Pancreas (tissue), 10 donors: ENCODE results near the gene MSLN. TPM values are rescaled to one million over a fixed set of nuclear protein-coding genes. Genes with fewer than 3 reads are reported as not detected.

Experiments
- ATAC-seq, 4 donors: fragments of 200-7000 bp; cut with Tn5 transposase; one replicate each; pipeline versions ENCODE4 v1.8.0 to v1.9.1; 2020; ENCODE audit warnings: mild to moderate bottlenecking in 4 of 4, moderate library complexity in 4 of 4
- DNase-seq, 6 donors: peaks; one replicate each; pipeline ENCODE4 v3.0.0-alpha.2; 2020
- FAIRE-seq: peaks from 2 replicates; lab custom pipeline; 2012; peaks lifted over from hg19 to GRCh38; lab: Jason Lieb, UNC
- H3K27ac ChIP-seq, 4 donors: fragments of 200-600 bp; sonication (generic); 1 replicate in 3 of 4; 2 replicates in 1 of 4; pipeline versions ENCODE4 v1.5.0 to v1.8.0; 2020
- H3K27me3 ChIP-seq, 4 donors: fragments of 200-600 bp; one replicate each; pipeline ENCODE4 v1.8.0; 2021
- H3K36me3 ChIP-seq, 3 donors: fragments of 200-600 bp; sonication (generic) in 1 of 3; one replicate each; pipeline versions ENCODE4 v1.5.0 to v1.8.0; 2020 to 2021
- H3K4me1 ChIP-seq, 3 donors: fragments of 200-600 bp; one replicate each; pipeline ENCODE4 v1.8.0; 2021
- H3K4me3 ChIP-seq, 4 donors: fragments of 200-600 bp; sonication (generic) in 2 of 4; one replicate each; pipeline versions ENCODE4 v1.5.0 to v1.8.0; 2020 to 2021
- H3K9me3 ChIP-seq, 4 donors: fragments of 200-600 bp; one replicate each; pipeline ENCODE4 v1.8.0; 2021
- WGBS, 2 donors: extraction: QIAGEN DNeasy Blood & Tissue Kit; methylation state at CpG; one replicate each; pipeline ENCODE4 v1.1.7; 2013; 5-methylcytosine and 5-hydroxymethylcytosine counted together
- intact Hi-C, 3 donors: fragments of 100-400 bp; cut with DNase I; formaldehyde crosslinking; loops; one replicate each; pipeline versions ENCODE4 v1.11.1 to v1.14.2; 2022
- polyA plus RNA-seq, 2 donors: library from polyadenylated mRNA; stranded (reverse); fragments of 200-250 nt; gene quantifications; one replicate each; pipeline ENCODE4 v1.2.3, GENCODE V29; 2013
- total RNA-seq, 6 donors: library from RNA; stranded (reverse); fragmentation: NEBNext Ultra II Directional in 4 of 6; extraction: Animal tissue kit (Norgen Biotek cat#: 25700) in 4 of 6; gene quantifications; one replicate each; pipeline versions ENCODE4 v1.2.1 to v1.2.4, GENCODE V29; 2021 to 2023
- TF ChIP-seq, protein P1 (sequence below), 4 donors: fragments of 200-600 bp; sonication (generic) in 3 of 4; IDR thresholded peaks; one replicate each; pipeline versions ENCODE4 v1.5.0 to v1.8.0; 2021; ENCODE audit warnings: antibody characterized with exemption in 4 of 4
- donor health status: healthy with polysubstance abuse.
- donor health status: DM: no; HTN: no; CAD: no; lungs with moderate emphysema.
- donor health status: DM: no; HTN: no; CAD: no.
- donor health status: control.
- donor health status: control.
- donor health status: Bipolar disorder and iron deficiency.
- donor health status: DM: yes; HTN: yes; CAD: no.
- donor health status: DM: no; HTN: no; CAD: no.
- donor health status: DM: no; HTN: no; CAD: no.
- donor health status: DM: yes; HTN: yes; CAD: no.

The MSLN gene
- total and polyA plus RNA-seq, 8 donors, result 0.35 to 4.6 (median 0.96) TPM; not detected in 1

DNA sequence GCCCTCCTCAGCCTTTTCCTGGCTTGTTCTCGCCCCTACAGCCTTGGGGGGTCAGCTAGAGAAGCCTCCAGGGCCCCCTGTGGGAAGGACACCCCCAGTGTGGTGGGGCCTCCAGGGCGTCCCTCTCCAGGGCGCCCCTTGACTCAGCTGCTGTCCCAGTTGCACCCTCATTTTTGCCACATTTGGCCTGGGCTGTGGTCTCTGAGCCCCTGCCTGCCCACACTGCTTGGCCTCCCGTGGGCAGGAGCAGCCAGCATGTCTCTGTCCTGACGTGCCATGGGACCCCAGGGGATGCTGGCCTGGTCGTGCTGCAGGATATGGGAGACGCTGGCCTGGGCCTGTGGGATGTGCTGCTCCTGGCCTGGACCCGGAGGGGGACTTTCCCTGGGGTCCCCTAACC is 32.9 kb downstream of the MSLN start:
- H3K4me3 ChIP-seq, result no peak overlapping the region
- ATAC-seq (no peak), DNase-seq (no peak), FAIRE-seq (no peak)
- intact Hi-C loops, result no loop called here
- H3K36me3 ChIP-seq, result no peaks in the 10 kb centered on the region
- no peaks in the 10 kb centered on the region for H3K9me3 ChIP-seq
- H3K27me3 ChIP-seq, result no peaks in the 10 kb centered on the region
- TF ChIP-seq, protein P1, sequence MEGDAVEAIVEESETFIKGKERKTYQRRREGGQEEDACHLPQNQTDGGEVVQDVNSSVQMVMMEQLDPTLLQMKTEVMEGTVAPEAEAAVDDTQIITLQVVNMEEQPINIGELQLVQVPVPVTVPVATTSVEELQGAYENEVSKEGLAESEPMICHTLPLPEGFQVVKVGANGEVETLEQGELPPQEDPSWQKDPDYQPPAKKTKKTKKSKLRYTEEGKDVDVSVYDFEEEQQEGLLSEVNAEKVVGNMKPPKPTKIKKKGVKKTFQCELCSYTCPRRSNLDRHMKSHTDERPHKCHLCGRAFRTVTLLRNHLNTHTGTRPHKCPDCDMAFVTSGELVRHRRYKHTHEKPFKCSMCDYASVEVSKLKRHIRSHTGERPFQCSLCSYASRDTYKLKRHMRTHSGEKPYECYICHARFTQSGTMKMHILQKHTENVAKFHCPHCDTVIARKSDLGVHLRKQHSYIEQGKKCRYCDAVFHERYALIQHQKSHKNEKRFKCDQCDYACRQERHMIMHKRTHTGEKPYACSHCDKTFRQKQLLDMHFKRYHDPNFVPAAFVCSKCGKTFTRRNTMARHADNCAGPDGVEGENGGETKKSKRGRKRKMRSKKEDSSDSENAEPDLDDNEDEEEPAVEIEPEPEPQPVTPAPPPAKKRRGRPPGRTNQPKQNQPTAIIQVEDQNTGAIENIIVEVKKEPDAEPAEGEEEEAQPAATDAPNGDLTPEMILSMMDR (IDR thresholded peaks at IDR 0.05), result no peak
- H3K27ac ChIP-seq, result no peak overlapping the region
- H3K4me1 ChIP-seq, result peaks cover 0 to 5% (median 0%) of the 10 kb centered on the region in 3 donors
- 76 to 92% methylated on average over 8 of the region's 8 CpGs for WGBS, 2 donors

DNA sequence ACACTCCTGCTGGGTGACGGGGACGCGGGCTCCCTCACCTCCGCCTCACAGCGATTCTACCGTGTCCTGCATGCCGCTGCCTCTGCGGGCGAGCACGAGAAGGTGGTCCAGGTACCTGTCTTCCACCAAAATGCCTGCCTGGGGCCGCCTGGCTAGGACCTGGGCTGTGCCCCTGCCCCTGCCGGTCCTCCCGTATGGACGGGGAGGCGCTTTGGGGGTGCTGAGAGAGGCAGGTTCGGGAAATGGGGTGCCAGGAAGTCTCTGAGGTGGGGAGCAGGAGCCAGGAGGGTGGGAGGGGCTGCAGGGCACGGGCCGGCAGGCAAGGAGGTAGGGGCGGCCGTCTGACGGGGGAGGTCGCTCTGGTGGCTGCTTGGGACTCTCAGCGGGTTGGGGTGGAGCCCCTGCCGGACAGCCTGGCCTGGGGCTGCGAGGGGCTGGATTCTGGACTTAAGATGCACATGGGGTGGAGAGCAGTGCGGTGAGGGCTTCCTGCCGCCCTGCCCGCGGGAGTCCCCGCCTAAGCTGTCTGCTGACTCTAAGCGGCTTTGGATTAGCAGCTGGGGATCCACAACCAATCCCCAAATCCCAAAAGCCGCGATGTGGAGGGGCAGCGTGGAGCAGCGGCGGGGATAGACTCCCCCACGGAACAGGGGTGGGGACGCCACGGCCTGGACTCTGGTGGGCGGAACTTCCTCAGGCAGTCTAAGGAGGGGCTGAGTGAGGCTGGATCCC is 33.7 kb downstream of the MSLN start:
- ATAC-seq, result no peak
- WGBS, 2 donors, result 91 to 94% methylated on average over 36 to 40 of the region's 40 CpGs
- no peaks in the 10 kb centered on the region for H3K36me3 ChIP-seq

DNA sequence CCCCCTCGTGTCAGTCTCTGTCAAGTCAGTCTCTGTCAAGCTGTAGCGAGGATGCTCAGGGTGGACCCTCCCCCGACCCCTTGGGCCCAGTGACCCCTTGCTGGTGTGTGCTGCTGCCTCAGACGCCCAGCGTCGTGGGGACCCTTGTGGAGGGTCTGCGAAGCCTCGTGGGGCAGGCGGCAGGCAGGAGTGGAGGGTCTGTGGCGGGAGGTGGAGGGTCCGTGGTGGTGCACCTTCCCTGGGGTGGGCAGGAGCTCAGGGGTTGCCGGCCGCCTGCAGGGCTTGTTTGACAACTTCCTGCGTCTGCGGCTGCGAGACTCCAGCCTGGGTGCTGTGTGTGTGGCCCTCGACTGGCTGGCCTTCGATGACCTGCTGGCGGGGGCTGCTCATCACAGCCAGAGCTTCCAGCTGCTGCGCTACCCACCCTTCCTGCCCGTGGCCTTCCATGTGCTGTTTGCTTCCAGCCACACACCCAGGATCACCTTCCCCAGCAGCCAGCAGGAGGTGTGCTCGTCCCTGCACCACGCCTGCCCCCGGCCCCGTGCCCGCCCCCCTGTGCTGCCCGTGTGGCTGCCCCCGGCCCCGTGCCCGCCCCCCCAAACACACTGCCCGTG is 34.4 kb downstream of the MSLN start:
- no peaks in the 10 kb centered on the region for H3K36me3 ChIP-seq
- TF ChIP-seq, protein P1 (IDR thresholded peaks at IDR 0.05), result no peak
- H3K27me3 ChIP-seq, result no peaks in the 10 kb centered on the region
- ATAC-seq (no peak), DNase-seq (no peak), FAIRE-seq (no peak)
- no peaks in the 10 kb centered on the region for H3K9me3 ChIP-seq
- H3K4me1 ChIP-seq, result no peaks in the 10 kb centered on the region
- no peak overlapping the region for H3K4me3 ChIP-seq
- WGBS, 2 donors, result 80 to 86% methylated on average over 26 to 31 of the region's 31 CpGs
- intact Hi-C loops, result no loop called here
- no peak overlapping the region for H3K27ac ChIP-seq

More for the DNA sequence above, 33.7 kb downstream of the MSLN start:
- Histone ChIP-seq H3K27me3 (no peaks in the 10 kb centered on the region), H3K9me3 (no peaks in the 10 kb centered on the region), H3K4me1 (peaks cover 0 to under 1% (median 0%) of the 10 kb centered on the region in 3 donors), H3K27ac (no peak overlapping the region), H3K4me3 (no peak overlapping the region)
- TF ChIP-seq, protein P1 (IDR thresholded peaks at IDR 0.05), result no peak
- DNase-seq (no peak), FAIRE-seq (no peak)
- intact Hi-C loops, result no loop called here

DNA sequence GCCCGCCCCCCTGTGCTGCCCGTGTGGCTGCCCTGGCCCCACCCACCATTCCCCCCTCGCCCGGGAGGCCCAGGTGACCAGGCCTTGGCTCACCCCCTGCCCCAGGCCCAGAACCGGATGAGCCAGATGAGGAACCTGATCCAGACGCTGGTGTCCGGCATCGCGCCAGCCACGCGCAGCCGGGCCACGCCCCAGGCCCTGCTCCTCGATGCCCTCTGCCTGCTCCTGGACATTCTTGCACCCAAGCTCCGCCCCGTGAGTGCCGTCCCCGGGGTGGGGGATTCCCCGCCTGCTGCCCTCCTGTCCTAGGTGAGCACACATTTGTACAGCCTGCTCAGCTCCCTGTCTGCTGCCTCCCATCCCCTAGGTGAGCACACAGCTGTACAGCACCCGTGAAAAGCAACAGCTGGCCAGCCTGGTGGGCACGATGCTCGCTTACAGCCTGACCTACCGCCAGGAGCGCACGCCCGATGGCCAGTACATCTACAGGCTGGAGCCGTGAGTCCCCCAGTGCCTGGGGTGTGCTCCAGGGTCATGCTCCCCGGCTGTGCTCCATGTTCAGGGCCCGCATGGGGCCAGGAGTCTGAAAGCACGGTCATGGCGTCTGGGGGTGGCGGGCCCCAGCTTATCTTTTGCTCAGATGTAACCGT is 35.2 kb downstream of the MSLN start:
- intact Hi-C loops, result no loop called here
- ATAC-seq (peak in 1 of 4 donors; percentile 12), DNase-seq (peak in 1 of 6 donors; percentile 61), FAIRE-seq (no peak)
- Histone ChIP-seq H3K36me3 (no peaks in the 10 kb centered on the region), H3K27me3 (peaks cover 0 to 5% (median 0%) of the 10 kb centered on the region in 4 donors), H3K4me1 (no peaks in the 10 kb centered on the region), H3K9me3 (no peaks in the 10 kb centered on the region), H3K4me3 (no peak overlapping the region), H3K27ac (no peak overlapping the region)
- TF ChIP-seq, protein P1 (IDR thresholded peaks at IDR 0.05), result no peak
- WGBS, 2 donors, result 74 to 83% methylated on average over 29 to 31 of the region's 33 CpGs
